HG03159 (cell line): Measurements from ENCODE around the gene SNX25.
"Not testable (repeated sequence)": the region's sequence is repeated elsewhere in the genome, so short reads cannot be mapped to it uniquely, and the experiment has no call there.

Experiments
- ATAC-seq: cut with Tn5 transposase; IDR thresholded peaks from one replicate; pipeline ENCODE4 v1.9.1; 2021; ENCODE audit warnings: mild to moderate bottlenecking, moderate library complexity; ENCODE audit not compliant: unreplicated experiment

The SNX25 gene

GRCh38 chr4:185204238-185204910, 5.0 kb upstream of the SNX25 start:
- ATAC-seq = peak; percentile 1

GRCh38 chr4:185205073-185205472, 4.3 kb upstream of the SNX25 start:
- not testable (repeated sequence) for ATAC-seq

GRCh38 chr4:185205697-185206342, 3.6 kb upstream of the SNX25 start:
- ATAC-seq = no peak

GRCh38 chr4:185207466-185207865, 1.9 kb upstream of the SNX25 start:
- no peak for ATAC-seq

GRCh38 chr4:185209852-185210101, 379 bp downstream of the SNX25 start:
- ATAC-seq = peak; percentile 16

GRCh38 chr4:185210102-185210981, 944 bp downstream of the SNX25 start:
- ATAC-seq = peak; percentile 8

- ATAC-seq = no peak
These were observed 1.6 kb downstream of the SNX25 start for GRCh38 chr4:185211035-185211434.

- no peak for ATAC-seq
These were observed 2.2 kb downstream of the SNX25 start for GRCh38 chr4:185211641-185212040.

GRCh38 chr4:185212581-185212980, 3.2 kb downstream of the SNX25 start:
- no peak for ATAC-seq

- peak; percentile 44 for ATAC-seq
These were observed 4.5 kb downstream of the SNX25 start for GRCh38 chr4:185213877-185214276.

- ATAC-seq = no peak
These were observed 5.9 kb downstream of the SNX25 start for GRCh38 chr4:185215261-185215660.

GRCh38 chr4:185217408-185217975, 8.1 kb downstream of the SNX25 start:
- ATAC-seq = no peak

- no peak for ATAC-seq
These were observed 8.9 kb downstream of the SNX25 start for GRCh38 chr4:185218312-185218711.

- ATAC-seq = peak; percentile 70
These were observed 10.3 kb downstream of the SNX25 start for GRCh38 chr4:185219551-185220344.

- no peak for ATAC-seq
These were observed 12.1 kb downstream of the SNX25 start for GRCh38 chr4:185221491-185221890.

- ATAC-seq = no peak
These were observed 12.5 kb downstream of the SNX25 start for GRCh38 chr4:185221912-185222311.

- ATAC-seq = no peak
These were observed 13.2 kb downstream of the SNX25 start for GRCh38 chr4:185222598-185222997.

GRCh38 chr4:185224597-185224996, 15.2 kb downstream of the SNX25 start:
- ATAC-seq = no peak

GRCh38 chr4:185225940-185226339, 16.5 kb downstream of the SNX25 start:
- no peak for ATAC-seq

GRCh38 chr4:185227131-185227551, 17.7 kb downstream of the SNX25 start:
- no peak for ATAC-seq
